AG04449 (cell line): ENCODE data around the gene KITLG.
"Not testable (repeated sequence)": the region's sequence is repeated elsewhere in the genome, so short reads cannot be mapped to it uniquely, and the experiment has no call there.

Experiments used
- CTCF ChIA-PET: fragments of 350-600 bp; formaldehyde crosslinking; extraction: SDS; loops from one replicate; lab custom pipeline; 2021; ENCODE audit warnings: antibody characterized with exemption; lab: Yijun Ruan, JAX
- POLR2A ChIA-PET: fragments of 400-600, 350-600 bp; formaldehyde crosslinking; extraction: SDS; loops from one replicate; lab custom pipeline; 2020; ENCODE audit warnings: antibody characterized with exemption, inconsistent platforms; lab: Yijun Ruan, JAX
- DNase-seq: peaks from one replicate; pipeline ENCODE4 v3.0.0-alpha.2; 2010; ENCODE audit warnings: low read depth, low spot score
- H3K4me3 ChIP-seq: 2 replicates; pipeline ENCODE4 v1.5.1; 2011; ENCODE audit warnings: low read depth, mild to moderate bottlenecking, control low read depth, low read length
- CTCF ChIP-seq: IDR thresholded peaks from one replicate; pipeline ENCODE4 v1.5.1; 2011; ENCODE audit warnings: mild to moderate bottlenecking, moderate library complexity, low read length, control low read depth, inconsistent platforms; ENCODE audit not compliant: insufficient read depth; ENCODE audit errors: missing control alignments

The KITLG gene

GRCh38 chr12:88580051-88580871 is at the start of gene KITLG:
Gene KITLG, minus strand, starts transcription at chr12:88580471. Its CDS starts 193 bp downstream, at chr12:88580278.
- no peak for DNase-seq
- H3K4me3 ChIP-seq, result peak within 1 kb of the TSS; percentile 84
- ChIA-PET CTCF (interaction anchor here (0.6 to 5.8 kb wide), 20 partner anchors 9 to 882 kb away, joined by 3 to 34 read pairs (median 3); partner anchors contain the start of genes CEP290 and TMTC3), POLR2A (interaction anchor here (0.6 to 1.8 kb wide), 25 partner anchors 8 to 483 kb away, joined by 3 to 8 read pairs (median 4); no protein-coding TSS in a partner anchor)
- peak; percentile 48 for TF ChIP-seq CTCF

- DNase-seq, result no peak
- ChIA-PET CTCF (interaction anchor here (0.8 to 1.6 kb wide), 4 partner anchors 8 to 365 kb away, joined by 3 to 10 read pairs (median 4); no protein-coding TSS in a partner anchor), POLR2A (no interaction called here)
- H3K4me3 ChIP-seq, result no peak overlapping the region
- no peak for TF ChIP-seq CTCF
Observed at GRCh38 chr12:88628856-88629509, 48.7 kb upstream of the KITLG start.

GRCh38 chr12:88628035-88628434 is 47.8 kb upstream of the KITLG start:
- DNase-seq, H3K4me3 ChIP-seq, POLR2A ChIA-PET: not testable (repeated sequence)
- CTCF ChIA-PET, result interaction anchor here (2.0 kb wide), 1 partner anchor 10 kb away, joined by 7 read pairs; no protein-coding TSS in a partner anchor

- TF ChIP-seq CTCF, result no peak
- H3K4me3 ChIP-seq, result no peak overlapping the region
- ChIA-PET CTCF (interaction anchor here (0.7 to 2.0 kb wide), 2 partner anchors 10 to 12 kb away, joined by 3 to 7 read pairs; no protein-coding TSS in a partner anchor), POLR2A (no interaction called here)
- DNase-seq, result no peak
Observed at GRCh38 chr12:88627501-88627900, 47.2 kb upstream of the KITLG start.

GRCh38 chr12:88625356-88625755 is 45.1 kb upstream of the KITLG start:
- H3K4me3 ChIP-seq, result no peak overlapping the region
- no peak for DNase-seq
- POLR2A ChIA-PET, result no interaction called here
- no peak for TF ChIP-seq CTCF
- CTCF ChIA-PET, result interaction anchor here (1.1 to 2.3 kb wide), 2 partner anchors 9 to 368 kb away, joined by 4 to 6 read pairs; no protein-coding TSS in a partner anchor

GRCh38 chr12:88624911-88625310 is 44.6 kb upstream of the KITLG start:
- ChIA-PET POLR2A (no interaction called here), CTCF (interaction anchor here (2.3 kb wide), 1 partner anchor 9 kb away, joined by 6 read pairs; no protein-coding TSS in a partner anchor)
- no peak for DNase-seq
- TF ChIP-seq CTCF, result no peak
- no peak overlapping the region for H3K4me3 ChIP-seq
